Liver (tissue), 3 donors: ENCODE results near the gene CELF4.

ENCODE experiments used
- EGR1 ChIP-seq, 2 donors: IDR thresholded peaks; 2 replicates each; pipeline ENCODE4 v1.6.1; 2016 to 2018; ENCODE audit warnings: antibody characterized with exemption in 2 of 2, low read depth in 2 of 2
- SP1 ChIP-seq: IDR thresholded peaks from 2 replicates; pipeline ENCODE4 v1.6.1; 2018; ENCODE audit warnings: antibody characterized with exemption, mild to moderate bottlenecking
- TAF1 ChIP-seq: conservative IDR thresholded peaks from 2 replicates; pipeline ENCODE4 v1.6.1; 2016; ENCODE audit warnings: antibody characterized with exemption, mild to moderate bottlenecking
- TF ChIP-seq, protein P1 (sequence below): fragments of 150-350 bp; IDR thresholded peaks from 2 replicates; pipeline ENCODE4 v1.5.1; 2017; ENCODE audit warnings: improper control_type of control experiment, low read depth, low read length; ENCODE audit not compliant: missing input control
- TF ChIP-seq, protein P2 (sequence below): IDR thresholded peaks from 2 replicates; pipeline ENCODE4 v1.6.1; 2016; ENCODE audit warnings: antibody characterized with exemption
- donor health status: healthy.
- donor health status: healthy.

DNA sequence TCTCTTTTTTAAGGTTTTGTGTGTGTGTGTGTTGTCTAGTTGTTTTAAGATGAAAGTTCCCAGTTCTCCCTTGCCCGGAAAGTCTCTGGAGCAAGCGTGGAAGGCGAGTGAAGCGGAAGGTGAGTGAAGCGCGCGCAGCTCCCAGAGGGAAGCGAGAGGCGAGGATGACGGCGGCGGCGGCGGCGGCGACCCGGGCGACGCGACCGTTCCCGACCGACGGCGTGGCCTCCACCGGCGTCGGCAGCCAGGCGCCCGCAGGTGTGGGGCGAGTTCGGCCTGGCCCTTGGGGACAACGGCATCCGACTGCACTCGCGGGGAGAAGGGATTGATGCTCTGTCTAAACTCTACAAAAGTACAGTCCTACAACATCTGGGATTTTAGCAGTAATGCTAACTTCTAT is 321.9 kb downstream of the CELF4 start:
- no peak for TF ChIP-seq EGR1 (IDR thresholded peaks at IDR 0.05; ENCODE audit: low read depth in 2 of 2)
- TF ChIP-seq SP1, result no peak
- TF ChIP-seq, protein P1, sequence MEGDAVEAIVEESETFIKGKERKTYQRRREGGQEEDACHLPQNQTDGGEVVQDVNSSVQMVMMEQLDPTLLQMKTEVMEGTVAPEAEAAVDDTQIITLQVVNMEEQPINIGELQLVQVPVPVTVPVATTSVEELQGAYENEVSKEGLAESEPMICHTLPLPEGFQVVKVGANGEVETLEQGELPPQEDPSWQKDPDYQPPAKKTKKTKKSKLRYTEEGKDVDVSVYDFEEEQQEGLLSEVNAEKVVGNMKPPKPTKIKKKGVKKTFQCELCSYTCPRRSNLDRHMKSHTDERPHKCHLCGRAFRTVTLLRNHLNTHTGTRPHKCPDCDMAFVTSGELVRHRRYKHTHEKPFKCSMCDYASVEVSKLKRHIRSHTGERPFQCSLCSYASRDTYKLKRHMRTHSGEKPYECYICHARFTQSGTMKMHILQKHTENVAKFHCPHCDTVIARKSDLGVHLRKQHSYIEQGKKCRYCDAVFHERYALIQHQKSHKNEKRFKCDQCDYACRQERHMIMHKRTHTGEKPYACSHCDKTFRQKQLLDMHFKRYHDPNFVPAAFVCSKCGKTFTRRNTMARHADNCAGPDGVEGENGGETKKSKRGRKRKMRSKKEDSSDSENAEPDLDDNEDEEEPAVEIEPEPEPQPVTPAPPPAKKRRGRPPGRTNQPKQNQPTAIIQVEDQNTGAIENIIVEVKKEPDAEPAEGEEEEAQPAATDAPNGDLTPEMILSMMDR, result no peak
- TF ChIP-seq TAF1, result no peak
- TF ChIP-seq, protein P2, sequence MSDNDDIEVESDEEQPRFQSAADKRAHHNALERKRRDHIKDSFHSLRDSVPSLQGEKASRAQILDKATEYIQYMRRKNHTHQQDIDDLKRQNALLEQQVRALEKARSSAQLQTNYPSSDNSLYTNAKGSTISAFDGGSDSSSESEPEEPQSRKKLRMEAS, result no peak
